GM12873 (cell line): ENCODE measurements around the gene AOX1.
A peak's percentile ranks its signal among the peaks of the same experiment; 100 is the strongest.

Source experiments
- TF ChIP-seq, protein P1 (sequence below): IDR thresholded peaks from 2 replicates; pipeline ENCODE4 v1.5.1; 2012; ENCODE audit warnings: low read depth, mild to moderate bottlenecking, moderate library complexity, low read length, control low read depth; ENCODE audit not compliant: insufficient read depth; ENCODE audit errors: missing control alignments

The AOX1 gene

DNA sequence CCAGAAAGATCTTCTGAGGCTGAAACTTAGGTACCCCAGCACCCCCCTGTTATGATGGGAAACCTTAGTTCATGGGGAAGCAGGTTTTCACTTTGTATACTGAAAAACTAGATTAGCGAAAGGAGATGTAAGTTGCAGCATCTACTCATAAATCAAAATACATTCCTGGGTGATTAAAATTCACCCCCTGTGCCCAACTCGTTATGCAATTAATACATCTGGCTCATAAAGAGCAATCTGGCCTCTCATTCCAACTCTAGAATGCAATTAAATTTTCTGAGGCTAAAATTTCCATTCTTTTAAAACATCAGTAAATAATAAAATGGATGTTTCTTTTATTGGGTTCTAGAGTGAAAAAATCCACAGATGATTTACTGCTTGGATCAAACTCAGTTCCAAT is 115.0 kb downstream of the AOX1 start:
- TF ChIP-seq, protein P1, sequence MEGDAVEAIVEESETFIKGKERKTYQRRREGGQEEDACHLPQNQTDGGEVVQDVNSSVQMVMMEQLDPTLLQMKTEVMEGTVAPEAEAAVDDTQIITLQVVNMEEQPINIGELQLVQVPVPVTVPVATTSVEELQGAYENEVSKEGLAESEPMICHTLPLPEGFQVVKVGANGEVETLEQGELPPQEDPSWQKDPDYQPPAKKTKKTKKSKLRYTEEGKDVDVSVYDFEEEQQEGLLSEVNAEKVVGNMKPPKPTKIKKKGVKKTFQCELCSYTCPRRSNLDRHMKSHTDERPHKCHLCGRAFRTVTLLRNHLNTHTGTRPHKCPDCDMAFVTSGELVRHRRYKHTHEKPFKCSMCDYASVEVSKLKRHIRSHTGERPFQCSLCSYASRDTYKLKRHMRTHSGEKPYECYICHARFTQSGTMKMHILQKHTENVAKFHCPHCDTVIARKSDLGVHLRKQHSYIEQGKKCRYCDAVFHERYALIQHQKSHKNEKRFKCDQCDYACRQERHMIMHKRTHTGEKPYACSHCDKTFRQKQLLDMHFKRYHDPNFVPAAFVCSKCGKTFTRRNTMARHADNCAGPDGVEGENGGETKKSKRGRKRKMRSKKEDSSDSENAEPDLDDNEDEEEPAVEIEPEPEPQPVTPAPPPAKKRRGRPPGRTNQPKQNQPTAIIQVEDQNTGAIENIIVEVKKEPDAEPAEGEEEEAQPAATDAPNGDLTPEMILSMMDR: no peak

DNA sequence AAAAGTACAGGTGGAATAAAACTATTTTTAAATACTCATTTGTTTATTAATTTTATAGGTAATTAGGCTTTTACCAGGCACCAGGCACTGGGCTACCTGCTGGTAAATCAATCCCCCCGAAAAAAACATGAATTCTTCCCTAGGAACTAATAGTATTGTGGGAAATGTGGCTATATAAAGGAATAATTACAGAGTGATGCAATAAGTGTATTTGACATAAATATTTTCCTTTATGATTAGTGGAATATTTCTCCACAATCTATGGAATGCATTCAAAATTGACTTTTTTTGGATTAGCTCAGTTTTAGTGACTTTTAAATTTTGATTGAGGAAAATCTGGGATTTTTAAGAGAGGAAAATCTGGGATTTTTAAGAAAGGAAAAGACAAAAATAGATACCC is 116.2 kb downstream of the AOX1 start:
- TF ChIP-seq, protein P1: no peak

DNA sequence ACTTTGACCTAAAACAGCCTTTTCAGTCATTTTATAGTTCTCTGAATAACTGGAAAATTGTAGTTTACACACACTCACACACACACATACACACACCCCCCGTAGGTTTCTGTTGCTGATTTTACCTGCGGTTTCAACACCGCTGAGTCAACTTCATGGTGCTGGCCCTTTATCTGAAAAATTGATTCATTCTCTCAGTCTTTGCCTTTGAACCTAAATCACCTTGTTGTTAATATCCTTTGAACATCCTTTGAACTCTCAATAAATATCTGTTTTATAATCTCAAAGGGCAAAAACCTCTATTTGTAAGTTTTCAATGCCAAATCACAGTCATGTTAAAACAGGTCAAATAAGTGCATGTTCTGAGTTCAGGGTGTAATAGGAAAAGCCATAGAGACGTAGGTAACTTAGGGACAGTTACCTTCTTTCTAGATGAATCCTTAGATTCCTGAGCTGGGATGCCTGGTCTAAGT is 116.9 kb downstream of the AOX1 start:
- TF ChIP-seq, protein P1: no peak

DNA sequence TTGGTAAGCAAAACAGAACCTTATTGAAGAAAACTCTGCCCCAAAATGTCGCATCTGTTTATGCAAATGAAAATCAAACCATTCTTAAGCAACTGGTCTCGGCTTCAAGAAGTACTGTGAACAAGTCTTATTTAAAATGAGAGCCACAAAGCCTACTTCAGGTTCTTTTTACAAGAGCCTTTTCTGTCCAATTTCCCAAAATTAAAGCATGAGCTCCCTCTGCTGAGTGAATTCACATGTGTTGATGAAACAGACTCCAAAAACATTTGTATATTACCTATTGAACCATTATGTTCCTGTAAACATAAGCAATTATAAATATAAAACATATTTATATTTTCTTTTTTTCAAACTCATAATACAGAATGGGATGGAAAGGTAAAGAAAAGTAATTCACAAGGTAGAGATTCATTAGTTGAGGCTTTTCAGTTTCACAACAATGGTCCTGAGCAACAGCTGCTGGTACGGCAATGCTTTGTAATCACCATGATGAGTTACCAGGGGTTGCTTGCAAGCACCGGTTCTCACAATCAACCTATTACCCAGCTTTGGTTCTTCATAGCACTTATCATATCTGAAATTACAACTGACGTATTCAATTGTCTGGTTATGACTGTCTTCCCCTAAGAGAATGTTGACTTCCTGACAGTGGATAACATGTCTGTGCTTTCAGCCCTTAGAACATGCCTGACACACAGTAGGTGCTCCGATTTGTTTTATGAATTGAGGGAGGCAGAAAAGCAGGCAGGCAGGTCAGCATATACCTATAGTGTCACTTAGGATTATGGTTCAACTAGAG is 117.5 kb downstream of the AOX1 start:
- TF ChIP-seq, protein P1: peak; percentile 28

DNA sequence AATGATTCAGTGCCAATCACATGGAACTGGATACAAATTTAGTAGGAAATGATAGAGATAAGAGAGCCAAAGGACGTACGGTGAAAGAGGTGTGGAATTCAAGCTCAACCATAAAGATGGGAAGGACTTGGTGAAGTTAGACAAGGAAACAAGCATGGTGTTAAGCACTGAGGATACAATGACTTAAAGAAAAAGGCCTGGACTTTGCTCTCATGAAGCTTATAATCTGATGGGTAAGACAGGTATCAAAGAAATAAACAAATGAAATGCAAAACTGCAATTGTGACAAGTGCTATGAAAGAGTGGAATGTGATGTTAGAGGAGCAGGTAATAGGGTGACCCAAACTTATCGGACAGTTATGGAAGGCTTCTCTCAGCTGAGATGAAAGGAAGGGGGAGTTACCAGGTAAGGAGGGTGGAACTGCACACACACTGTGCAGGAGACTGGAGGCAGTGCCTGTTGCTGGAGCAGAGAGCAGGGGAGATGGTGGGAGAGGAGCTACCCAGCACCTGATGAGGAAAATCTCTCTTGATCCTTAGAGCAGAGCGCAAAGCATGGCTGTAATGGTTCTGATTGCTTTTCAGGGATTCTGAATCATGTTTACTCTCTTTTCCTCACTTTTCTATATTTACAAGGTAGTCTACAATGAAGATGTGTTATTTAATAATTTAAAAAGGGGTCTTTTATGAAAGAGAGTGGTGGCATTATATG is 118.3 kb downstream of the AOX1 start:
- TF ChIP-seq, protein P1: no peak

DNA sequence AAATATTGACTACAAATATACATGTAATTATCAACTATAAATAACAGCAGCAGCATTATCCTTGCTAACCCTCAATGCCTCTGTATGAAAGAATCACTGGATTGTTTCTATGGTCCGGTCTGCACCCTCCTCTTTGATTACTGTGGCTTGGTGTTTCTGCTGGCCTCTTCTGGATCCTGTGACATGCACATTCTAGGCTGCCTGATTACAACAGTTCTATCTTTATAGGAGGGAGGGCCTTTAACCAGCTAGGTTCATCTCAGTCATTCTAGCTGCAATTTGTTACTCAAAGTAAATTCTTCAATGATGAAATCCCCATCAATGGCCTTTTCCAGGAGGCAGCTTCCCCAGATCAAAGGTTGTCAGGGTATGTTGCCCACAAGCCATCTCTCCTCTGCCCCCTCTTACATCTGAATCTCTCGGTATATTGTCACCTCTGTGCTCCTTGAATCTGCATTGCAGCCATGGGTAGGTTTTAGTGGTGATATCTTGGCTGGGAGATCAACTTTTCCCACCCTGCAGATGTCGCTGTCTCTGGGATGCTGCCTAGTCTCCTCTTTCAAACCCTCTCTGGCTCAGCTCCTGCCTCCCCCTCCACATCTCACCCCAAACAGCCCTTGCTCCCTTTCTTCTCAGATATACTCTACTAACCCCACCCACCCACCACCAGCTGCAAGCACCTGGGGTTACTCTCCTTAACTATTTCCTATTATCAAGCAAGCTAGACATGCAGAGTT is 119.7 kb downstream of the AOX1 start:
- TF ChIP-seq, protein P1: no peak

DNA sequence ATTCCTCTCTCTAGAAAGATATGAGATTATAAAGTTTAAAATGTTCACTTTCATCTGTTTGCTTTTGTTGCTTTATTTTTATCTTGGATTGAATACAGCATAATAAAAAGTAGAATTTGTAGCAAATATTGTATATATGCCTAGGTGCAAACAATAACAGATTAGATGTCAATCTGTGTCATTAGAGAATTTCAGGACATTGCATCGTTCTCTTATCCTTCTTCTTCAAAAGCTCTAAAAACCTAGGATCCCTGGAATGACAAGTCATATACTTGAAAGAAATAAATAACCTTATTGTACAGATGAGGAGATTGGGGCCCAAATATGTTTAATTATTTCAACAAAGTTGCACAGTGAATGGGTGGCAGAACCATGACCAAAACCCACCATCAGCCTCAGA is 123.1 kb downstream of the AOX1 start:
- TF ChIP-seq, protein P1: no peak
